ENCODE measurements around the gene LPIN2.
"Not testable (repeated sequence)": the region's sequence is repeated elsewhere in the genome, so short reads cannot be mapped to it uniquely, and the experiment has no call there.

LPIN2 gene, protein sequence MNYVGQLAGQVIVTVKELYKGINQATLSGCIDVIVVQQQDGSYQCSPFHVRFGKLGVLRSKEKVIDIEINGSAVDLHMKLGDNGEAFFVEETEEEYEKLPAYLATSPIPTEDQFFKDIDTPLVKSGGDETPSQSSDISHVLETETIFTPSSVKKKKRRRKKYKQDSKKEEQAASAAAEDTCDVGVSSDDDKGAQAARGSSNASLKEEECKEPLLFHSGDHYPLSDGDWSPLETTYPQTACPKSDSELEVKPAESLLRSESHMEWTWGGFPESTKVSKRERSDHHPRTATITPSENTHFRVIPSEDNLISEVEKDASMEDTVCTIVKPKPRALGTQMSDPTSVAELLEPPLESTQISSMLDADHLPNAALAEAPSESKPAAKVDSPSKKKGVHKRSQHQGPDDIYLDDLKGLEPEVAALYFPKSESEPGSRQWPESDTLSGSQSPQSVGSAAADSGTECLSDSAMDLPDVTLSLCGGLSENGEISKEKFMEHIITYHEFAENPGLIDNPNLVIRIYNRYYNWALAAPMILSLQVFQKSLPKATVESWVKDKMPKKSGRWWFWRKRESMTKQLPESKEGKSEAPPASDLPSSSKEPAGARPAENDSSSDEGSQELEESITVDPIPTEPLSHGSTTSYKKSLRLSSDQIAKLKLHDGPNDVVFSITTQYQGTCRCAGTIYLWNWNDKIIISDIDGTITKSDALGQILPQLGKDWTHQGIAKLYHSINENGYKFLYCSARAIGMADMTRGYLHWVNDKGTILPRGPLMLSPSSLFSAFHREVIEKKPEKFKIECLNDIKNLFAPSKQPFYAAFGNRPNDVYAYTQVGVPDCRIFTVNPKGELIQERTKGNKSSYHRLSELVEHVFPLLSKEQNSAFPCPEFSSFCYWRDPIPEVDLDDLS

DNA sequence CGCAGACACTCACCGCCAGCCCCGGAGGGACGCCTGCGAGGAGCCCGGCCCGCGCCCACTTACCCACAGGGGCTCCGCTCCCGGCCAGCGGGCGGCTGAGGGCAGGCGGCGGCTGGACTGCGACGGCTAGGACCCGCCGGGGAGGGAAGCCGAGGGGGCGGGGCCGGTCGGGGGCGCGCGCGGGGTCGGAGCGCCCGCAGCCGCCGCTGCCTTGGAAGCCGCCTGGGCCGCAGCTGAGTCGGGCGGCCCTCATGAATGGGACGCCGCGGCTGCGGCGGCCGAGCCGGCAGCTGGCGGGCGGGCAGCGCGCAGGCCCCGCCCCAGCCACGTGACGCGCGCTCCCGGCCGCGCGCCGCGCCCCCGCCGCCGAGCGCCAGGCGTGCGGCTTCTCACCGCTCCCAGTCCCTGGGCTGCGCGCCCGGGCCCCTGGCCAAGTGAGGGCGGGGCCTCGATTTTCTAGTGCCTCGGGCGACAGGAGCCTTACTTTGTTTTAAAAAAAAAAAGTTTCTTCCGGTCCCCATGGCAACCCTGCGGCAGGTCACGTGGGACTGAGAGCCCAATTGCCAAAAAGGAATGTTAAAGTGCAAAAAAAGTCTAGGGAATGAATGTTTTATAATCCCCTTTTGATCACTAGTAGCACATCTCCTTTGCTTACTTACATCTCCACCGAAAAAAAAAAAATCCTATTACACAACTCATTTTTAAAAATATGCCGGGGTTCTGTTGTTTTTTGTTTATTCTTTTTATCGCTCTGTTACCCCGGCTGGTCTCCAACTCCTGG, at the start of gene LPIN2:
Gene LPIN2 (minus strand): TSS at position 121 of the 781 bp plus-strand sequence. CDS start 52,304 bp downstream, outside the sequence.
- DNase-seq = peak; percentile 97

DNA sequence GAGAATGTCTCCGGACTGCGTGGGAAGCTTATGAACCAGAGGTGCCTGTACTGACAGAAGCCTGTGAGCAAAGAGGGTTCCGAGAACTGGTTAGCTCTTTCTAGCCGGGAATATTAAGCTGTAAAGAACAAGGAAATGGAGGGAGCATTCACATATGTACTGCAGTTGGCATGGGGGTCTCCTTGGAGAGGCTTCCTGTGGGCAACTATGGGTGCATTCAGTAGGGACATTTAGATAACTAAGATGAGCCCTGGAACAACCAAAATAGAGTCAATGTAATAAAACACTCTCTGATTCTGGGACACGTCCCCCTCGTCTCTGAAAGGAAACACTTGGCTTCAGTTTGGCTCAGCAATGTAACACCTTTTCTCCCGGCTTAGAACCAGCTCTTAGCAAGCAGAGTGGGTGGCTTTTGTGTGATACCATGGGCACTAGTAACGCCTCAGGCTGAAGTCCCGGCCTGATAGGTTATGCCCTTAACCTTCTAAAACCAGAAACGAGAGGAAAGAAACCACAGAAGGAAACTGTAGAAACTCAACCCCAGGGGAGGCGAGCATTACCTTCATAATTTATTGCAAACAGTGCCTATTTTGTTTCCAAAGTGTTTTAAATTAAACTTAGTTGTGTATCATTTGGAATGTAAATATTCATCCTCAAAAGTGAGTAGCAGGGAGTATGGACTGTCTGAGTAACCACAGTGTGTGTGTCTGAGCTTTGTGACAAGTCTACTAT, 48.8 kb upstream of the LPIN2 start:
- peak; percentile 74 for DNase-seq

DNA sequence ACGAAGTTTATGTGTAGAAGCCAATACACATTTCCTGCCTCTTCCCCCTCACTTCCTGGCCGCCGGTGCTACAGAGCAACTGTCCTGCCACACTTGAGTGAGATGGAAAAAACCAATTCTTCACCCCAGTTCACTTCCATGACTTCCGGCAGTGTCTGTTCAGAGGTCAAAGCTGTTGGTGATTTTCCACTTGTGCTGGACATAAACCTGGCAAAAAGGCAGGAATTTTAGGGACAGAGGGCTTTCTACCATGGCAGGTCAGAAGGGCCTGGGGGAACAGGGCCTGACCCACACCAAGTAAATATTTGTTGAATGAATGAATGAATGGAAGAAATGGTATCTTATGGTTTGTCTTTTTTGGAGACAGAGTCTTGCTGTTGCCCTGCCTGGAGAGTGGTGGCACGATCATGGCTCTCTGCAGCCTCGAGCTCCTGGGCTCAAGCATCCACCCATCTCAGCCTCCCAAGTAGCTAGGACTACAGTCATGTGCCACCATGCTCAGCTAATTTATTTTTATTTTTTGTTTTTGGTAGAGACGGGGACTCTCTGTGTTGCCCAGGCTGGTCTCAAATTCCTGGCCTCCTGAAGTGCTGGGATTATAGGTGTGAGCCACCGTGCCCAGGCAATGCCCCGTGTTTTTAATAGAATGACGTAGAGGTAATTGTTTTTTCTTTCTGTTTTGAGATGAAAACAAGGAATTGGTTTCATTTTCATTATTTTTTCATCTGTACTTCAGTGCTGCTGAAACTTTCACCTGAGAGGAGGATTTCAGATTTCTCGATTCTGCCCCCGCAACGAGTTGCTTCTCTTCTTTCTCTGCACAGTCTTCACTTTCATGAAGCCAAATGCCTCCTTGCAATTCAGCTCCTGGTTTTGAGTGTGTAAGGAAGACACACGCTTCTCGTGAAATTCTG, 48.0 kb upstream of the LPIN2 start:
- DNase-seq = peak; percentile 82

DNA sequence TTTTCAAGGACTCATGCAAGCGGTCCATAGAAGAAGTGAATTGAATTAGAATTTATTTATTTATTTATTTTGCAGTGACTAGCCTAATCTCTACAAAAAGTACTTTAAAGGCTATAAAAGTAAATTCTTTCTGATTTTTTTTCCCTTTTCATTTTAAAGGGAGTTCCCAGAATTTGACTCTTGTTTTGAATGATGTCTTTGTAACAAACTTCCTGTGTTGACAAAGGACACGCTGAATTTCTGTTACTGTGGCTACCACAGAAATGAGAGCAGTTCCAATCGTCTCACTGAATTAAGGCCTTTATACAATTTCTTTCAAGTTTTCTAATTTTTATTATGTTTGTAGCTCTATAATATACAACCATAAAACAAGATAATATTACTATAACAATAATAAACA, 46.3 kb upstream of the LPIN2 start:
- peak; percentile 86 for DNase-seq

DNA sequence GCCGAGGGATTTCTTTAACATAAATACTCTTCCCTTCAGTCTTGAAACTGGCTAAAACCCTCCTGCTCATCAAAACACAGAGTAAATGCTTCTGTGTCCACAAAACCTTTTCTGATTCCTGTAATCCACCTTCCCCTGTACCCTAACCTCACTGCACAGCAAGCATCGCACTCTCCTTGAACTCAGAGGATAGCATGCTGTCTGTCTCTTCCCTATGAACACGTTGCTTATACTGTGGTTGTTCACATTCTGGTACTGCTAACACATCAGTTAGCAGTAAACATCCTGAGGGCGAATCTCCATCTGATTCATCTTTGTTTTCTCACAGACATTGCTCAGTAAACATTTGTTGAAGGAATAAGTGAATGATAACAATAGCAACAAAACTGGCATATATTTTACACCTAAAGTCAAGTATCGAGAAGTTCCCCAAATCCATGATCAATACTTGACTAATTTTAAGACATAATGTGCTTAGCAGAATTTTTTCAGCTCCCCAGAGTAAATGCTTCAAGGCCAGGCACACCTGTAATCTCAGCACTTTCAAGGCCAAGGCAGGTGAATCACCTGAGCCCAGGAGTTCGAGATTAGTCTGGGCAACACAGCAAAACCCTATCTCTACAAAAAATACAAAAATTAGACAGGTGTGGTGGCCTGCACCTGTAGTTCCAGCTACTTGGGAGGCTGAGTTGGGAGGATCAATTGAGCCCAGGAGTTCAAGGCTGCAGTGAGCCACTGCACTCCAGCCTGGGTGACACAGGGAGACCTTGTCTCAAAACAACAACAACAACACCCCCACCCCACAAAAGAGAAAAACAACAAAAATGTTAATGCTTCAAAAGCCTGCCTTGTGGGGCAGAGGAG, 45.6 kb upstream of the LPIN2 start:
- peak; percentile 67 for DNase-seq

DNA sequence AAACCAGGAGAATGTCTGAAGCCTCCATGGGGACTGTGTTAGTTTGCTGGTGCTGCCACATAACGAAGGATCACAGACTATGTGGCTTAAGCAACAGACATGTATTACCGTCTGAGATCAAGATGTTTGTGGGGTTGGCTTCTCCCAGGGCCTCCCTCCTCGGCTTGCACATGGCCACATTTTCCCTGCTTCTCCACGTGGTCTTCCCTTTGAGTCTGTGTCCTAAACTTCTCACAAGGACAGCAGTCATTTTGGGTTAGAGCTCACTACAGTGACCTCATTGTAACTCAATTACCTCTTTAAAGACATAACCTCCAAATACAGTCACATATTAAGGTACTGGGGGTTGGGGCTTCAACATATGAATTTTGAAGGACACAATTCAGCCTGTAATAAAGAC, 44.6 kb upstream of the LPIN2 start:
- no peak for DNase-seq

DNA sequence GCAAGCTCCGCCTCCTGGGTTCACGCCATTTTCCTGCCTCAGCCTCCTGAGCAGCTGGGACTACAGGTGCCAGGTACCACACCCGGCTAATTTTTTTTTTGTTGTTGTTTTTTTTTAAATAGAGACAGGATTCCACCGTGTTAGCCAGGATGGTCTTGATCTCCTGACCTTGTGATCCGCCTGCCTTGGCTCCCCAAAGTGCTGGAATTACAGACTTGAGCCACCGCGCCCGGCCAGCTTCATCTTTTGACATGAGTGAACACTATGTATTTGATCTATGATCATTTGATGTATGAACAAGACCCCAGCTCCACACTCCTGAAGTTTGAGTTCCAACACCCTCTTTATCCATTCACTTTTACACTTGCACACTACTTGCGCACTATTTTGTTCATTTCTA, 43.4 kb upstream of the LPIN2 start:
- no peak for DNase-seq

DNA sequence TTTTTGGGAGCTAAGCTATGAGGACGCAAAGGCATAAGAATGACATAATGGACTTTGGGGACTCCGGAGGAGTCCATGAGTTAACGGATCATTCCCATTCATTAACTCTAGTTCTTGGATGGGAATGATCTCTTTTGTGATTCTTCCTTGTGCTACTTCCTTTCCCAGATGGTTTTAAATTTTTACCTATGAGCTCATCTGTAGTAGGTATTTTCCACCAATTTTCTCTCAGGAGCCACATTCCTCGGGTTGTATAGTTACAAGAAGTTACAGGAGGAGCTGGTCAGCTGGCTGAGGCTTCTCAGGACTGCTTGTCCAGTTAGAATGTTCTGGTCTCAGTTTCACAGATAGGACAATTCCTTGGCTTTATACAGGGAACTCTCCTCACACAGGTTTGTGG, 42.9 kb upstream of the LPIN2 start:
- DNase-seq = no peak

DNA sequence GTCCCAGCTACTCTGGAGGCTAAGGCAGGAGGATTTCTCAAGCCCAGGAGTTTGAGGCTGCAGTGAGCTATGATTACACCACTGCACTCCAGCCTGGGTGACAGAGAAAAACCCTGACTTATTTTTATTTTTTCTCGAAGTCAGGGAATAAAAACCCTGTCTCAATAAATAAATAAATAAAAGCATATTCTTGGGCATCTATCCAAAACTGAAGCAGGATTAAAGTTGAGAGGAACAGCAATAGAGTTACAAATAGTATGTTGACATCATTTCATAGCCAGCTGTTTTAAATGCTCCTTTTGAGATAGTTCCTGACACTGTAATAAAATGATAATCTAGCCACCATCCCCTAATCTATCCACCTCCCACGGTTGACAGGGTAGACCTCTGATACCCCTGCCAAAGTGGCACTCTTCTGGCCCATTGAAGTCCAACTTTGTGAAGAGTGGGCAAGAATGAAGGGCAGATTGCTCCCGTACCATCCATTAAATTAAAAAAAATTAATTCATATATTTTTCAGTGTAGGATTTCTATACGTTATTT, 42.3 kb upstream of the LPIN2 start:
- DNase-seq = no peak

DNA sequence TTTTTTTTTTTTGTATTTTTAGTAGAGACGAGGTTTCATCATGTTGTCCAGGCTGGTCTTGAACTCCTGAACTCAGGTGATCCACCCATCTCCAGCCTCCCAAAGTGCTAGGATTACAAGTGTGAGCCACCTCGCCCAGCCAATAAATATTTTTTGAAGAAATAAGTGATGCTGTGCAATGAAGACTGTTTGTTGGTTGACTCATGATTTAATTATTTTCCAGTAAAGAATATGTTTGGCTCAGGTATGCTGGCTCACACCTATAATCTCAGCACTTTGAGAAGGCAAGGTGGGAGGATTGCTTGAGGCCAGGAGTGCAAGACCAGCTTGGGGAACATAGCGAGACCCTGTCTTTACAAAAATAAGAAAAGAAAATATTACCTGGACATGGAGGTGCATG, 41.8 kb upstream of the LPIN2 start:
- DNase-seq = no peak

DNA sequence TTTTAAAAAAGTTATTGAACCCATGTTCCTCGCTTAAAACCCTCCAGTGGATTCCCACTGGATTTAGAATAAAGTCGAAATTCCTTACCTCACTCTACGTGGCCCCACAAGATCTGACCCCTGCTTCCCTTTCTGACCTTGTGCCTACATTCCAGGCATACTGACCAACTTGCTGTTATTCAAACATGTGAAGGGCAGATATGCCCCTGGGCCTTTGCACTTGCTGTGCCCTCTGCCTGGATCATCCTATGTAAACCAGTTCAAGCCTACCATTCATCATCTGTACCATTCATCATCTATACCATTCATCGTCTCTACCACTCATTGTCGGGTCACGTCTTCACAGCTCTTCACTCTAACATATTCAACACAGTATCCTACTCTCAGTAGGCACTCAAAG, 41.3 kb upstream of the LPIN2 start:
- DNase-seq = no peak

DNA sequence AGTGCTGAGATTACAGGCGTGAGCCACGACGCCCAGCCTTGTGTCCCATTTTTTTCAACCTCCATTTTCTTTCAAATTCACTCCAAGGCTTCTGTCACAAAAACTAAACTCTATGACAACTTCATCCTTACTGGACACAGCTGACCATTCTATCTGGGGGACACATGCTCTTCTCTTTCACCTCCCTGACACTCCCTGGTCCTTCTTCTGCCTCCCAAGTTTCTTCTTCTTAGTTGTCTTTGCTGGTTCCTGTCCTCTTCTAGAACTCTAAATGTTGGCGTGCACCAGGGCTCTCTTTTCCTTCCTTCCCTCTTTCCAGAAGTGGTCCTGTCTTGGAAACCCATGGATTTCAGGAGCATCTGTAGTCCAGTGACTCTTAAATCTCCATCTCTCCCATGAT, 40.1 kb upstream of the LPIN2 start:
- no peak for DNase-seq

DNA sequence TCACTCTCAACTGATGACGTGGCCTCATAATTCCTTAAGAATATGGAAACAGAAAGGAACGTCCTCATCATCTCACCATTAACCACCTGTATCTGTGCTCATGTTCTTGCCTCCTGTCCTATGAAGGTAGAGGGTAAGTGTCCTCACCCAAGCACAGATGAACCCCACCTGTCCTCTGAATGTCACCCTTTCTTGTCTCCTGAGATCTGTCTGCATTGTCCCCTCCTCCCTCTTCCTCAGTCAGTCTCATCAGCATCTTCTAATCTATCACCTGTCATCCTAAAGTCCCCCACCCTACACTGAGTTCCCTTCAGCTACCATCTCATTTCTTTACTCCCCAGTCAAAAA, 39.4 kb upstream of the LPIN2 start:
- peak; percentile 12 for DNase-seq

DNA sequence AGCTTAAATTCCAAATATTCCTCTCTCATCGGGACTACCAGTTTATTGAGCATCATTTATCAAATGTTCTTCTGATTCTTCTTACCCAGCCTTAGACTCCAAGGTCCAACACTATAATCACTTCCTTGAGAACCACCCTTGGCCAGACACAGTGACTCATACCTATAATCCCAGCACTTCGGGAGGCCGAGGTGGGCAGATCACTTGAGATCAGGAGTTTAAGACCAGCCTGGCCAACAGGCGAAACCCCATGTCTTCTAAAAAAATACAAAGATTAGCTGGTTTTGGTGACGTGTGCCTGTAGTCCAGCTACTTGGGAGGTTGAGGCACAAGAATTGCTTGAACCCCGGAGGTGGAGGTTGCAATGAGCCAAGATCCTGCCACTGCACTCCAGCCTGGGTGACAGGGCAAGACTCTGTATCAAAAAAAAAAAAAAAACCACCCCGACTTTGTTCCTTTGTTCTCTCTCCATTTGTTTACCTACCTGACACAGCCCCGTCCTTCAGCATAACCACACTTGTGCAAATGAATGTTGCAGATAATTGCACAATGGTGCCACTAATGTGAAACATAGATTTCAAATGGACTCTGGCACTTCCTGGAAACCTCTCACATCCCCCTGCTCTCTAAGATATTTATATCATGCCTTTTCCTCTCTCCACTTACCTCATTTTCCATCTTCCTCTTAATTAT, 38.9 kb upstream of the LPIN2 start:
- DNase-seq = peak; percentile 28

DNA sequence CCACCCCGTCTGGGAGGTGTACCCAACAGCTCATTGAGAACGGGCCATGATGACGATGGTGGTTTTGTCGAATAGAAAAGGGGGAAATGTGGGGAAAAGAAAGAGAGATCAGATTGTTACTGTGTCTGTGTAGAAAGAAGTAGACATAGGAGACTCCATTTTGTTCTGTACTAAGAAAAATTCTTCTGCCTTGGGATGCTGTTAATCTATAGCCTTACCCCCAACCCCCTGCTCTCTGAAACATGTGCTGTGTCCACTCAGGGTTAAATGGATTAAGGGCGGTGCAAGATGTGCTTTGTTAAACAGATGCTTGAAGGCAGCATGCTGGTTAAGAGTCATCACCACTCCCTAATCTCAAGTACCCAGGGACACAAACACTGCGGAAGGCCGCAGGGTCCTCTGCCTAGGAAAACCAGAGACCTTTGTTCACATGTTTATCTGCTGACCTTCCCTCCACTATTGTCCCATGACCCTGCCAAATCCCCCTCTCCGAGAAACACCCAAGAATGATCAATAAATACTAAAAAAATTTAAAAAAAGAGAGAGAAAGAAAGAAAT, 37.0 kb upstream of the LPIN2 start:
- DNase-seq = not testable (repeated sequence)

DNA sequence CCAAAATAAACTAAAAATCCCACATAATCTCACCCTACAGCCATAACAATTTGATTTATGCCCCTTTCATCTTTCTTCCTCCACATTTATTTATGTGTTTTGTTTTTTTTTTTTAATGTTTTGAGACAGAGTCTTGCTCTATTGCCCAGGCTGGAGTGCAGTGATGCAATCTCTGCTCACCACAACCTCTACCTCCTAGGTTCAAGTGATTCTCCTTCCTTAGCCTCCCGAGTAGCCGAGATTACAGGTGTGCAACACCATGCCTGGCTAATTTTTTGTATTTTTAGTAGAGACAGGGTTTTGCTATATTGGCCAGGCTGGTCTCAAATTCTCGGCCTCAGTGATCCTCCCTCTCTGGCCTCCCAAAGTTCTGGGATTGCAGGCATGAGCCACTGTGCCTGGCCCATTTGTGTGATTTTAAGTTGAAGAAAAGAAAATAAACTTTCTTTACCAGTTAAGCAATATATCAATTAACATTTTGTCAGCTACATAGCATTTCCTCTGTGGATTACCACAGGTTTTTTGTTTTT, 35.9 kb upstream of the LPIN2 start:
- DNase-seq = no peak

DNA sequence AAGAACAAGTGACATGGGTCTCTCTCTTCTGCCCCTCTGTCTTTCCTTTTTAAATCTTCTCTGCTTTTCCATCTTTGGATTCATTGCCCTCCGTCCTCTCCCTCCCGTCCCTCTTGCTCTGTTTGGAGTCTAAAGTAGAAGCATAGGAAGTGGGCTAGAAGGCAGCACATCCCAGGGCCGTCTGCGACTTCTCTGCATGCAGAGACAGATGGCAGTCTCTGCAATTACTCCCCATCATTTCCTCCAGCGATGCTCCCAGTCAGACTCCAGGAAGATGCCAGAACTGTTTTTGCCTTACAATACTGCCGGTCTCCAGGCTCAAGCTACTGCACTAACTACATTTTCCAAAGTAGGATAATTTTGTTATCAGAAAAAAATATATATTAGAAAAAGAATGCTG, 35.2 kb upstream of the LPIN2 start:
- DNase-seq = no peak

DNA sequence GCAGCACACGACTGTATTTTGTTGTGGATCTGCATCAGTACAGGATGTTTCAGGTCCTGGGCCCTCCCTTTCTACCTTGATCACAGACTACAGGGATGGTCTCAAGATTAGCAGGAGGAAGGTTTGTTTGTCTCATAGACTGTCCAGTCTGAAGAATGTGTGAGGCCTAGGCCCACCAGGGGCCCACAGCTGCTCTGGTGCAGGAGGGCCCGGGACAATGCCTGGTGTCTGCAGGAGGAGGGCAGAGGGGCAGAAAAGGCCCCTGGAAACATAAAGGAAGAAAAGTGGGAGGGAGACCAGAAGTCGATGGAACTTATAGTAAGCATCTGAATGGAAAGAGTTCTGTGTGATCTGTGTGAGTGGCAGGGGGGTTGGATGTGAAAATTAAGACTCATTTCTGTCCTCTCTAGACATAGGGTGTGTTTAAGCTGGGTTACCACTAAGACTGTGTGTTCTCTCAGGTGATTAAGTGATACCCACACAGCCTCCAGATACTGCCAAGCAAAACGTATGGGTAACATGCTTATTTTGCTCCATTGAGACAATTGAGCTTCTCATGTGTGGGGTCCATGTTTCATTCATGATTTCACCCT, 33.4 kb upstream of the LPIN2 start:
- DNase-seq = no peak
